T-helper 1 cell treated with Interleukin-12 subunit alpha and Interleukin-12 subunit beta and Interleukin-4 antibody, amounts not matched to agents 30 μg/mL and 1 μg/mL, for 36 hours (primary cell): Measurements from ENCODE around the gene FAHD1.

ENCODE experiments used
- H3K27ac Mint-ChIP-seq: one replicate; pipeline ENCODE4 v1.8.0; 2021; ENCODE audit warnings: mild to moderate bottlenecking, mixed read lengths
- H3K27me3 Mint-ChIP-seq: one replicate; pipeline ENCODE4 v1.8.0; 2021; ENCODE audit warnings: low read depth, mixed read lengths
- H3K36me3 Mint-ChIP-seq: one replicate; pipeline ENCODE4 v1.8.0; 2021; ENCODE audit warnings: low read depth, mixed read lengths
- H3K4me1 Mint-ChIP-seq: one replicate; pipeline ENCODE4 v1.8.0; 2021; ENCODE audit warnings: low read depth, mixed read lengths
- H3K4me3 Mint-ChIP-seq: one replicate; pipeline ENCODE4 v1.8.0; 2021; ENCODE audit warnings: mild to moderate bottlenecking, moderate library complexity, mixed read lengths
- H3K9me3 Mint-ChIP-seq: one replicate; pipeline ENCODE4 v1.8.0; 2021; ENCODE audit warnings: mixed read lengths

The FAHD1 gene

GRCh38 chr16:1826691-1827573, at the start of gene FAHD1, which contains the start of gene HAGH:
Gene FAHD1 (plus strand): TSS chr16:1827206. CDS start chr16:1827239, 33 bp downstream.
Gene HAGH (minus strand): TSS chr16:1826825. CDS start chr16:1826787, 38 bp downstream.
- H3K4me3 Mint-ChIP-seq, result peak within 1 kb of the TSS; percentile 95
- peaks cover 28% of the 10 kb centered on the region for H3K4me1 Mint-ChIP-seq
- H3K9me3 Mint-ChIP-seq, result no peaks in the 10 kb centered on the region
- H3K36me3 Mint-ChIP-seq, result peaks cover 3% of the 10 kb centered on the region
- H3K27me3 Mint-ChIP-seq, result no peaks in the 10 kb centered on the region
- peak within 1 kb of the TSS; percentile 91 for H3K27ac Mint-ChIP-seq

- Mint-ChIP-seq H3K36me3 (peaks cover 1% of the 10 kb centered on the region), H3K9me3 (no peaks in the 10 kb centered on the region), H3K4me3 (no peak overlapping the region), H3K27ac (no peak overlapping the region), H3K4me1 (peaks cover 3% of the 10 kb centered on the region), H3K27me3 (no peaks in the 10 kb centered on the region)
Observed at GRCh38 chr16:1777375-1778199, 49.4 kb upstream of the FAHD1 start.

- Mint-ChIP-seq H3K27me3 (no peaks in the 10 kb centered on the region), H3K9me3 (no peaks in the 10 kb centered on the region), H3K4me1 (peaks cover 3% of the 10 kb centered on the region), H3K27ac (no peak overlapping the region), H3K4me3 (no peak overlapping the region), H3K36me3 (peaks cover 4% of the 10 kb centered on the region)
Observed at GRCh38 chr16:1778200-1779179, 48.5 kb upstream of the FAHD1 start.

- peaks cover 4% of the 10 kb centered on the region for H3K36me3 Mint-ChIP-seq
- no peaks in the 10 kb centered on the region for H3K9me3 Mint-ChIP-seq
- no peak overlapping the region for H3K27ac Mint-ChIP-seq
- H3K4me1 Mint-ChIP-seq, result peaks cover 3% of the 10 kb centered on the region
- no peak overlapping the region for H3K4me3 Mint-ChIP-seq
- H3K27me3 Mint-ChIP-seq, result no peaks in the 10 kb centered on the region
Observed at GRCh38 chr16:1779234-1779701, 47.7 kb upstream of the FAHD1 start.

- Mint-ChIP-seq H3K36me3 (peaks cover 4% of the 10 kb centered on the region), H3K4me3 (peak overlapping the region; percentile 17), H3K27ac (no peak overlapping the region), H3K27me3 (no peaks in the 10 kb centered on the region), H3K9me3 (no peaks in the 10 kb centered on the region), H3K4me1 (peaks cover 3% of the 10 kb centered on the region)
Observed at GRCh38 chr16:1779741-1780676, 47.0 kb upstream of the FAHD1 start.

- no peak overlapping the region for H3K27ac Mint-ChIP-seq
- peaks cover 4% of the 10 kb centered on the region for H3K36me3 Mint-ChIP-seq
- H3K27me3 Mint-ChIP-seq, result no peaks in the 10 kb centered on the region
- H3K4me3 Mint-ChIP-seq, result peak overlapping the region; percentile 17
- peaks cover 3% of the 10 kb centered on the region for H3K4me1 Mint-ChIP-seq
- H3K9me3 Mint-ChIP-seq, result no peaks in the 10 kb centered on the region
Observed at GRCh38 chr16:1780677-1781072, 46.3 kb upstream of the FAHD1 start.

- Mint-ChIP-seq H3K4me3 (peak overlapping the region; percentile 85), H3K36me3 (peaks cover 4% of the 10 kb centered on the region), H3K4me1 (peaks cover 3% of the 10 kb centered on the region), H3K27ac (peak overlapping the region; percentile 82), H3K9me3 (no peaks in the 10 kb centered on the region), H3K27me3 (no peaks in the 10 kb centered on the region)
Observed at GRCh38 chr16:1781254-1781653, 45.8 kb upstream of the FAHD1 start.

GRCh38 chr16:1781758-1782407, 45.1 kb upstream of the FAHD1 start:
- H3K36me3 Mint-ChIP-seq, result peaks cover 4% of the 10 kb centered on the region

GRCh38 chr16:1782408-1783264, 44.4 kb upstream of the FAHD1 start, which contains the start of the genes NUBP2 and SPSB3:
Gene NUBP2 (plus strand): TSS chr16:1782960. CDS start chr16:1783021, 61 bp downstream.
Gene SPSB3 (minus strand): TSS chr16:1782571. CDS start chr16:1781483, 1,088 bp downstream.
- Mint-ChIP-seq H3K36me3 (peaks cover 4% of the 10 kb centered on the region), H3K9me3 (no peaks in the 10 kb centered on the region), H3K4me1 (peaks cover 3% of the 10 kb centered on the region), H3K4me3 (peak within 1 kb of the TSS; percentile 86), H3K27me3 (no peaks in the 10 kb centered on the region), H3K27ac (peak within 1 kb of the TSS; percentile 83)

More at GRCh38 chr16:1781758-1782407, 45.1 kb upstream of the FAHD1 start:
- H3K27ac Mint-ChIP-seq, result peak overlapping the region; percentile 82
- H3K4me1 Mint-ChIP-seq, result peaks cover 3% of the 10 kb centered on the region
- H3K9me3 Mint-ChIP-seq, result no peaks in the 10 kb centered on the region
- H3K4me3 Mint-ChIP-seq, result peak overlapping the region; percentile 85
- no peaks in the 10 kb centered on the region for H3K27me3 Mint-ChIP-seq

- no peaks in the 10 kb centered on the region for H3K27me3 Mint-ChIP-seq
- peaks cover 7% of the 10 kb centered on the region for H3K36me3 Mint-ChIP-seq
- no peak overlapping the region for H3K27ac Mint-ChIP-seq
- H3K4me3 Mint-ChIP-seq, result peak overlapping the region; percentile 62
- H3K9me3 Mint-ChIP-seq, result no peaks in the 10 kb centered on the region
- H3K4me1 Mint-ChIP-seq, result peaks cover 3% of the 10 kb centered on the region
Observed at GRCh38 chr16:1784977-1785845, 41.8 kb upstream of the FAHD1 start.

GRCh38 chr16:1785846-1786170, 41.2 kb upstream of the FAHD1 start:
- Mint-ChIP-seq H3K27ac (no peak overlapping the region), H3K9me3 (no peaks in the 10 kb centered on the region), H3K27me3 (no peaks in the 10 kb centered on the region), H3K4me1 (peaks cover 3% of the 10 kb centered on the region), H3K4me3 (no peak overlapping the region), H3K36me3 (peaks cover 7% of the 10 kb centered on the region)
